Panc1 (cell line): ENCODE measurements around the gene DBP.

Source experiments
- CTCF ChIP-seq: fragments of 450-650 bp; IDR thresholded peaks from 2 replicates; pipeline ENCODE4 v1.5.1; 2017; ENCODE audit warnings: mild to moderate bottlenecking
- POLR2AphosphoS5 ChIP-seq: IDR thresholded peaks from 2 replicates; pipeline ENCODE4 v1.6.1; 2012; ENCODE audit warnings: mild to moderate bottlenecking, low read depth, low read length, moderate library complexity
- REST ChIP-seq, 2 experiments: IDR thresholded peaks; 2 replicates each; pipeline ENCODE4 v1.6.1; 2011 to 2012; ENCODE audit warnings: low read depth in 2 of 2, control low read depth in 1 of 2, low read length in 1 of 2, mild to moderate bottlenecking in 1 of 2, moderate library complexity in 1 of 2; ENCODE audit not compliant: insufficient read depth in 1 of 2
- SIN3A ChIP-seq: IDR thresholded peaks from 2 replicates; pipeline ENCODE4 v1.6.1; 2012; ENCODE audit warnings: low read depth, mild to moderate bottlenecking, low read length, moderate library complexity, borderline replicate concordance; ENCODE audit not compliant: insufficient read depth
- TCF7L2 ChIP-seq: IDR thresholded peaks from 2 replicates; pipeline ENCODE4 v1.6.1; 2011; ENCODE audit warnings: mild to moderate bottlenecking, low read depth, low read length, inconsistent platforms

GRCh38 chr19:48661711-48662090, 24.5 kb upstream of the DBP start:
- TF ChIP-seq CTCF (no peak), POLR2AphosphoS5 (no peak), REST (IDR thresholded peaks at IDR 0.05; ENCODE audit: insufficient read depth in 1 of 2, low read depth in 2 of 2, low read length in 1 of 2) (no peak), TCF7L2 (no peak), SIN3A (no peak)
